HepG2 (cell line): ENCODE results near the gene ASB8. TPM values are rescaled to one million over a fixed set of nuclear protein-coding genes. Genes with fewer than 3 reads are reported as not detected.

Experiments
- AKAP8 ChIP-seq: sonication (generic); formaldehyde crosslinking; IDR thresholded peaks from 2 replicates; pipeline ENCODE4 v1.5.1; 2020; ENCODE audit warnings: mild to moderate bottlenecking, missing genetic modification reagents
- ATF7 ChIP-seq, 2 experiments: fragments of 450-650 bp in 1 of 2; sonication (generic) in 1 of 2; formaldehyde crosslinking in 1 of 2; IDR thresholded peaks; 2 replicates each; pipeline versions ENCODE4 v1.4.0 to v1.6.1; 2016 to 2020; ENCODE audit warnings: antibody characterized with exemption in 1 of 2, mild to moderate bottlenecking in 1 of 2, missing genetic modification reagents in 1 of 2
- CEBPB ChIP-seq: IDR thresholded peaks from 2 replicates; pipeline ENCODE4 v1.6.1; 2011; ENCODE audit warnings: low read depth, low read length, improper control_type of control experiment, borderline replicate concordance
- CSRNP2 ChIP-seq: sonication (generic); formaldehyde crosslinking; conservative IDR thresholded peaks from 2 replicates; pipeline ENCODE4 v1.8.0; 2022; ENCODE audit warnings: low read depth, missing genetic modification reagents
- MNT ChIP-seq: fragments of 450-650 bp; IDR thresholded peaks from 2 replicates; pipeline ENCODE4 v1.6.1; 2016
- NPAS2 ChIP-seq: sonication (generic); formaldehyde crosslinking; IDR thresholded peaks from 2 replicates; pipeline ENCODE4 v1.8.0; 2022; ENCODE audit warnings: mild to moderate bottlenecking, missing genetic modification reagents, borderline replicate concordance
- ONECUT2 ChIP-seq: sonication (generic); formaldehyde crosslinking; IDR thresholded peaks from 2 replicates; pipeline ENCODE4 v1.4.0; 2020; ENCODE audit warnings: missing genetic modification reagents
- PHB2 ChIP-seq: fragments of 450-650 bp; IDR thresholded peaks from 2 replicates; pipeline ENCODE4 v1.6.1; 2018; ENCODE audit not compliant: partially characterized antibody
- PHF5A ChIP-seq: IDR thresholded peaks from one replicate; pipeline ENCODE4 v1.6.1; 2018; ENCODE audit warnings: low read depth, missing genetic modification reagents; ENCODE audit not compliant: unreplicated experiment
- POGZ ChIP-seq: sonication (generic); formaldehyde crosslinking; IDR thresholded peaks from 2 replicates; pipeline ENCODE4 v1.4.0; 2020; ENCODE audit warnings: mild to moderate bottlenecking, missing genetic modification reagents
- POLR2AphosphoS2 ChIP-seq: IDR thresholded peaks from 2 replicates; pipeline ENCODE4 v1.6.1; 2011; ENCODE audit warnings: low read depth, low read length, improper control_type of control experiment
- REXO4 ChIP-seq: sonication (generic); formaldehyde crosslinking; IDR thresholded peaks from 2 replicates; pipeline ENCODE4 v1.8.0; 2022; ENCODE audit warnings: missing genetic modification reagents, mild to moderate bottlenecking, borderline replicate concordance
- SKI ChIP-seq: fragments of 450-650 bp; IDR thresholded peaks from one replicate; pipeline ENCODE4 v1.6.1; 2018; ENCODE audit warnings: mild to moderate bottlenecking; ENCODE audit not compliant: partially characterized antibody
- U2AF2 ChIP-seq: fragments of 200-400 bp; formaldehyde crosslinking; IDR thresholded peaks from 2 replicates; pipeline ENCODE4 v1.6.1; 2017; ENCODE audit warnings: low read depth, mild to moderate bottlenecking, low read length
- ZFY ChIP-seq: sonication (generic); formaldehyde crosslinking; IDR thresholded peaks from 2 replicates; pipeline ENCODE4 v1.4.0; 2020; ENCODE audit warnings: missing genetic modification reagents
- ZNF101 ChIP-seq: sonication (generic); formaldehyde crosslinking; IDR thresholded peaks from 2 replicates; pipeline ENCODE4 v1.4.0; 2020; ENCODE audit warnings: mild to moderate bottlenecking, low read depth, missing genetic modification reagents, borderline replicate concordance
- ZNF773 ChIP-seq: sonication (generic); formaldehyde crosslinking; IDR thresholded peaks from 2 replicates; pipeline ENCODE4 v1.4.0; 2020; ENCODE audit warnings: missing genetic modification reagents, borderline replicate concordance
- ZNF850 ChIP-seq: sonication (generic); formaldehyde crosslinking; conservative IDR thresholded peaks from 2 replicates; pipeline ENCODE4 v1.9.0; 2021; ENCODE audit warnings: mild to moderate bottlenecking, missing genetic modification reagents
- polyA plus RNA-seq, 8 experiments: library from polyadenylated mRNA; depleted of rRNA in 3 of 8; stranded (reverse) in 7 of 8; unstranded in 1 of 8; fragments of >200 nt; fragmentation: Illumina TruSeq in 4 of 8; extraction: Trizol in 4 of 8; gene quantifications; 2 replicates each; pipeline versions ENCODE4 v1.2.1 to v1.2.3, GENCODE V29; 2011 to 2016; ENCODE audit warnings: low read depth in 4 of 8, missing spikeins in 1 of 8, mixed read lengths in 1 of 8; ENCODE audit not compliant: insufficient read depth in 1 of 8
- total RNA-seq, 5 experiments: library from RNA; depleted of rRNA; stranded (reverse); fragments of >200 nt; fragmentation: Illumina TruSeq; extraction: Trizol; gene quantifications; 2 replicates each; pipeline ENCODE4 v1.2.3, GENCODE V29; 2016; ENCODE audit warnings: low read depth in 1 of 5
- TF ChIP-seq, protein P1 (sequence below): sonication (generic); formaldehyde crosslinking; IDR thresholded peaks from 2 replicates; pipeline ENCODE4 v1.8.1; 2023; ENCODE audit warnings: mild to moderate bottlenecking, missing genetic modification reagents
- TF ChIP-seq, protein P2 (sequence below): sonication (generic); formaldehyde crosslinking; IDR thresholded peaks from 2 replicates; pipeline ENCODE4 v1.4.0; 2020; ENCODE audit warnings: missing genetic modification reagents, borderline replicate concordance
- TF ChIP-seq, protein P3 (sequence below): sonication (generic); formaldehyde crosslinking; IDR thresholded peaks from 2 replicates; pipeline ENCODE4 v1.8.0; 2022; ENCODE audit warnings: missing genetic modification reagents, mild to moderate bottlenecking, inconsistent platforms, borderline replicate concordance

The ASB8 gene
- total and polyA plus RNA-seq, 2 of the 13 experiments (the other 11 are each of a cell fraction or from before 2014, with no cell fraction given), result 14.0 to 15.5 TPM

GRCh38 chr12:48157018-48157888, at the start of gene ASB8 (continued):
- TF ChIP-seq MNT (0 out of 2 replicates have a peak, but pooled peaks have one; percentile 8), ZNF773 (CRISPR knock-in tag) (no peak), CSRNP2 (CRISPR knock-in tag) (no peak), REXO4 (CRISPR knock-in tag) (no peak), PHF5A (no peak), SKI (no peak), AKAP8 (no peak), CEBPB (no peak), PHB2 (no peak), ATF7 (IDR thresholded peaks at IDR 0.05) (no peak), ATF7 (CRISPR knock-in tag; IDR thresholded peaks at IDR 0.05) (peak; percentile 34; the same call in 1 of the 2 replicates), ONECUT2 (CRISPR knock-in tag) (no peak), ZNF850 (CRISPR knock-in tag) (0 out of 2 replicates have a peak, but pooled peaks have one; percentile 48), NPAS2 (CRISPR knock-in tag) (no peak), U2AF2 (no peak), ZFY (CRISPR knock-in tag) (peak; percentile 84), ZNF101 (no peak), POGZ (CRISPR knock-in tag) (peak; percentile 79), POLR2AphosphoS2 (no peak)
- TF ChIP-seq, protein P1, sequence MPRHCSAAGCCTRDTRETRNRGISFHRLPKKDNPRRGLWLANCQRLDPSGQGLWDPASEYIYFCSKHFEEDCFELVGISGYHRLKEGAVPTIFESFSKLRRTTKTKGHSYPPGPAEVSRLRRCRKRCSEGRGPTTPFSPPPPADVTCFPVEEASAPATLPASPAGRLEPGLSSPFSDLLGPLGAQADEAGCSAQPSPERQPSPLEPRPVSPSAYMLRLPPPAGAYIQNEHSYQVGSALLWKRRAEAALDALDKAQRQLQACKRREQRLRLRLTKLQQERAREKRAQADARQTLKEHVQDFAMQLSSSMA (CRISPR knock-in tag), result no peak
- TF ChIP-seq, protein P2, sequence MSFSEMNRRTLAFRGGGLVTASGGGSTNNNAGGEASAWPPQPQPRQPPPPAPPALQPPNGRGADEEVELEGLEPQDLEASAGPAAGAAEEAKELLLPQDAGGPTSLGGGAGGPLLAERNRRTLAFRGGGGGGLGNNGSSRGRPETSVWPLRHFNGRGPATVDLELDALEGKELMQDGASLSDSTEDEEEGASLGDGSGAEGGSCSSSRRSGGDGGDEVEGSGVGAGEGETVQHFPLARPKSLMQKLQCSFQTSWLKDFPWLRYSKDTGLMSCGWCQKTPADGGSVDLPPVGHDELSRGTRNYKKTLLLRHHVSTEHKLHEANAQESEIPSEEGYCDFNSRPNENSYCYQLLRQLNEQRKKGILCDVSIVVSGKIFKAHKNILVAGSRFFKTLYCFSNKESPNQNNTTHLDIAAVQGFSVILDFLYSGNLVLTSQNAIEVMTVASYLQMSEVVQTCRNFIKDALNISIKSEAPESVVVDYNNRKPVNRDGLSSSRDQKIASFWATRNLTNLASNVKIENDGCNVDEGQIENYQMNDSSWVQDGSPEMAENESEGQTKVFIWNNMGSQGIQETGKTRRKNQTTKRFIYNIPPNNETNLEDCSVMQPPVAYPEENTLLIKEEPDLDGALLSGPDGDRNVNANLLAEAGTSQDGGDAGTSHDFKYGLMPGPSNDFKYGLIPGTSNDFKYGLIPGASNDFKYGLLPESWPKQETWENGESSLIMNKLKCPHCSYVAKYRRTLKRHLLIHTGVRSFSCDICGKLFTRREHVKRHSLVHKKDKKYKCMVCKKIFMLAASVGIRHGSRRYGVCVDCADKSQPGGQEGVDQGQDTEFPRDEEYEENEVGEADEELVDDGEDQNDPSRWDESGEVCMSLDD (CRISPR knock-in tag), result no peak
- TF ChIP-seq, protein P3, sequence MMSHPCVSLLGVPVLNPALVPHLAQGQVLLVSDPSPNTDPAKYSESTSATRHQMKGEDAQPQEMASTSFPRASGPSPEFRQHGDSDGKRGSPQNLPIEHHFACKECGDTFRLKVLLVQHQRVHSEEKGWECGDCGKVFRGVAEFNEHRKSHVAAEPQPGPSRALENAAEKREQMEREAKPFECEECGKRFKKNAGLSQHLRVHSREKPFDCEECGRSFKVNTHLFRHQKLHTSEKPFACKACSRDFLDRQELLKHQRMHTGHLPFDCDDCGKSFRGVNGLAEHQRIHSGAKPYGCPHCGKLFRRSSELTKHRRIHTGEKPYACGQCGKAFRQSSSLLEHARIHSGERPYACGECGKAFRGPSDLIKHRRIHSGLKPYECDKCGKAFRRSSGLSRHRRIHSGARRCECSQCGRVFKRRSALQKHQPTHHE (CRISPR knock-in tag), result no peak
